Left ventricle myocardium inferior (tissue), 1 donor: Measurements from ENCODE around the gene NEFH. TPM values are rescaled to one million over a fixed set of nuclear protein-coding genes. Genes with fewer than 3 reads are reported as not detected.

ENCODE experiments used
- DNase-seq: peaks from one replicate; pipeline ENCODE4 v3.0.0-alpha.2; 2020
- H3K27ac ChIP-seq: fragments of 200-600 bp; replicated peaks from 2 replicates; pipeline ENCODE4 v1.8.0; 2021
- H3K27me3 ChIP-seq: fragments of 200-600 bp; 2 replicates; pipeline ENCODE4 v1.8.0; 2021; ENCODE audit warnings: low read depth
- H3K36me3 ChIP-seq: fragments of 200-600 bp; 2 replicates; pipeline ENCODE4 v1.8.0; 2021
- H3K4me1 ChIP-seq: fragments of 200-600 bp; 2 replicates; pipeline ENCODE4 v1.8.0; 2021
- H3K4me3 ChIP-seq: fragments of 200-600 bp; 2 replicates; pipeline ENCODE4 v1.8.0; 2021; ENCODE audit warnings: mild to moderate bottlenecking, moderate library complexity
- H3K9me3 ChIP-seq: fragments of 200-600 bp; replicated peaks from 2 replicates; pipeline ENCODE4 v1.8.0; 2021
- CTCF ChIP-seq: fragments of 200-600 bp; IDR thresholded peaks from 2 replicates; pipeline ENCODE4 v1.8.0; 2021; ENCODE audit warnings: antibody characterized with exemption, mild to moderate bottlenecking, borderline replicate concordance
- intact Hi-C: fragments of 100-400 bp; cut with micrococcal nuclease; formaldehyde crosslinking; loops from one replicate; pipeline ENCODE4 v1.11.0; 2022
- total RNA-seq: library from RNA; stranded (reverse); fragmentation: NEBNext Ultra II Directional; extraction: Animal tissue kit (Norgen Biotek cat#: 25700); gene quantifications from one replicate; pipeline ENCODE4 v1.2.1, GENCODE V29; 2021
- donor health status: DM: no; HTN: yes; CAD: no; lungs with severe emphysema.

Gene NEFH
- total RNA-seq, 1 donor from 2014 or later, result 0.16 TPM

- no peak for DNase-seq
- intact Hi-C loops, result loop anchor here (10.0 kb wide), 1 partner anchor 736 kb away; the partner anchor contains the start of gene CCDC117
- H3K4me1 ChIP-seq, result peaks cover 7% of the 10 kb centered on the region
- no peak overlapping the region for H3K4me3 ChIP-seq
- H3K27ac ChIP-seq, result no peak overlapping the region
- no peaks in the 10 kb centered on the region for H3K9me3 ChIP-seq
- no peaks in the 10 kb centered on the region for H3K27me3 ChIP-seq
- H3K36me3 ChIP-seq, result peaks cover 91% of the 10 kb centered on the region
- TF ChIP-seq CTCF, result no peak
Observed at GRCh38 chr22:29511126-29511862, 31.3 kb downstream of the NEFH start.

GRCh38 chr22:29512031-29512430 is 32.0 kb downstream of the NEFH start:
- Histone ChIP-seq H3K9me3 (no peaks in the 10 kb centered on the region), H3K4me3 (no peak overlapping the region), H3K27me3 (no peaks in the 10 kb centered on the region), H3K27ac (no peak overlapping the region), H3K36me3 (peaks cover 91% of the 10 kb centered on the region), H3K4me1 (peaks cover 13% of the 10 kb centered on the region)
- no peak for DNase-seq
- intact Hi-C loops, result loop anchor here (10.0 kb wide), 1 partner anchor 737 kb away; the partner anchor contains the start of gene CCDC117
- TF ChIP-seq CTCF, result no peak

GRCh38 chr22:29517215-29517908 is 37.3 kb downstream of the NEFH start:
- DNase-seq, result peak; percentile 26
- Histone ChIP-seq H3K27ac (peak overlapping the region; percentile 79), H3K4me1 (peaks cover 20% of the 10 kb centered on the region), H3K9me3 (no peaks in the 10 kb centered on the region), H3K4me3 (no peak overlapping the region), H3K27me3 (no peaks in the 10 kb centered on the region), H3K36me3 (peaks cover 88% of the 10 kb centered on the region)
- intact Hi-C loops, result loop anchor here (10.0 kb wide), 1 partner anchor 743 kb away; the partner anchor contains the start of gene CCDC117
- no peak for TF ChIP-seq CTCF

GRCh38 chr22:29518427-29518826 is 38.4 kb downstream of the NEFH start:
- Histone ChIP-seq H3K36me3 (peaks cover 90% of the 10 kb centered on the region), H3K9me3 (no peaks in the 10 kb centered on the region), H3K27me3 (no peaks in the 10 kb centered on the region), H3K4me1 (peaks cover 20% of the 10 kb centered on the region), H3K4me3 (no peak overlapping the region), H3K27ac (peak overlapping the region; percentile 79)
- no peak for TF ChIP-seq CTCF
- intact Hi-C loops, result loop anchor here (10.0 kb wide), 1 partner anchor 744 kb away; the partner anchor contains the start of gene CCDC117
- DNase-seq, result no peak

GRCh38 chr22:29519996-29520395 is 40.0 kb downstream of the NEFH start:
- Histone ChIP-seq H3K9me3 (no peaks in the 10 kb centered on the region), H3K4me1 (peaks cover 20% of the 10 kb centered on the region), H3K4me3 (no peak overlapping the region), H3K36me3 (peaks cover 93% of the 10 kb centered on the region), H3K27me3 (no peaks in the 10 kb centered on the region), H3K27ac (no peak overlapping the region)
- intact Hi-C loops, result loop anchor here (10.0 kb wide), 1 partner anchor 745 kb away; the partner anchor contains the start of gene CCDC117
- no peak for DNase-seq
- no peak for TF ChIP-seq CTCF
